ENCODE measurements around the gene ZNF550. TPM values are rescaled to one million over a fixed set of nuclear protein-coding genes. Genes with fewer than 3 reads are reported as not detected.

The ZNF550 gene
- total RNA-seq (2014; rRNA removed) (3.1 and 4.2 TPM in 2 replicates), Bru-seq, nascent RNA (percentile 79 among the genes with signal in this experiment), BruChase-seq, experiment 1, labeled RNA remaining after a 6-hour chase (percentile 72 among the genes with signal in this experiment), BruChase-seq, experiment 2, labeled RNA remaining after a 2-hour chase (percentile 77 among the genes with signal in this experiment)
- long read RNA-seq, full-length matches to known transcripts, result 17 of 35 reads
- long read RNA-seq, partial matches to known transcripts, result 10 of 35 reads
- long read RNA-seq, other reads (novel, unspliced or antisense), result 8 of 35 reads

- no peak for TF ChIP-seq EZH2 (IDR thresholded peaks at IDR 0.05; ENCODE audit: low read length, unreplicated experiment)
- Histone ChIP-seq H3K9me3 (ENCODE audit: low read length) (peaks cover 46% of the 10 kb centered on the region), H3K4me2 (ENCODE audit: low read length) (peak within 1 kb of the TSS; percentile 87), H3K27ac (ENCODE audit: low read length) (peak within 1 kb of the TSS; percentile 60), H3F3A (ENCODE audit: low read length, unreplicated experiment) (no peaks in the 10 kb centered on the region), H3K27me3 (ENCODE audit: low read length) (no peaks in the 10 kb centered on the region), H3K4me1 (ENCODE audit: insufficient read depth, low read length) (peaks cover 9% of the 10 kb centered on the region; the same call in 1 of the 2 replicates), H4K20me1 (ENCODE audit: low read length) (no peaks in the 10 kb centered on the region), H3K4me3 (ENCODE audit: low read length) (peak within 1 kb of the TSS; percentile 96), H3K9ac (ENCODE audit: low read length) (peak within 1 kb of the TSS; percentile 91), H3K79me2 (ENCODE audit: low read length) (peaks cover 21% of the 10 kb centered on the region), H3K36me3 (ENCODE audit: low read depth, low read length) (peaks cover 26% of the 10 kb centered on the region), H3K9me2 (replicated peaks; ENCODE audit: low read length) (no peaks in the 10 kb centered on the region), H2AFZ (ENCODE audit: low read length) (peak within 1 kb of the TSS; percentile 93)
- BruUV-seq (replicated peaks), result TSS peak; percentile 69
- POLR2A ChIA-PET (ENCODE audit: unreplicated experiment), result interaction anchor here (0.5 kb wide), 1 partner anchor 331 kb away, joined by 7 read pairs; no protein-coding TSS in a partner anchor
- intact Hi-C loops (cut with micrococcal nuclease), result loop anchor here (1.0 kb wide), 1 partner anchor 19 kb away; the partner anchor contains the start of gene ZNF416
- CTCF ChIA-PET, result no interaction called here
- peak; percentile 99 for ATAC-seq
- peak; percentile 88 for DNase-seq
Observed at GRCh38 chr19:57559404-57560025, at the start of gene ZNF550. Gene ZNF550, minus strand, starts transcription at chr19:57559863. Its CDS starts 181 bp downstream, at chr19:57559682.

- Histone ChIP-seq H3K9me3 (ENCODE audit: low read length) (peaks cover 49% of the 10 kb centered on the region), H3K27me3 (ENCODE audit: low read length) (no peaks in the 10 kb centered on the region), H3K9ac (ENCODE audit: low read length) (no peak overlapping the region), H2AFZ (ENCODE audit: low read length) (no peak overlapping the region), H3F3A (ENCODE audit: low read length, unreplicated experiment) (no peaks in the 10 kb centered on the region), H3K9me2 (replicated peaks; ENCODE audit: low read length) (no peaks in the 10 kb centered on the region), H4K20me1 (ENCODE audit: low read length) (no peaks in the 10 kb centered on the region), H3K4me2 (ENCODE audit: low read length) (no peak overlapping the region), H3K4me1 (ENCODE audit: insufficient read depth, low read length) (no peaks in the 10 kb centered on the region), H3K4me3 (ENCODE audit: low read length) (no peak overlapping the region; the same call in 1 of the 2 replicates), H3K27ac (ENCODE audit: low read length) (no peak overlapping the region), H3K79me2 (ENCODE audit: low read length) (peaks cover 1% of the 10 kb centered on the region; the same call in 1 of the 2 replicates), H3K36me3 (ENCODE audit: low read depth, low read length) (peaks cover 66% of the 10 kb centered on the region)
- intact Hi-C loops (cut with micrococcal nuclease), result no loop called here
- ATAC-seq (no peak), DNase-seq (no peak)
- CTCF ChIA-PET, result no interaction called here
- TF ChIP-seq EZH2phosphoT487 (IDR thresholded peaks at IDR 0.05; ENCODE audit: borderline replicate concordance, low read length) (no peak), CTCF (conservative IDR thresholded peaks at IDR 0.05; ENCODE audit: low read depth, low read length) (no peak), EZH2 (IDR thresholded peaks at IDR 0.05; ENCODE audit: low read length, unreplicated experiment) (no peak)
- no TSS peak for BruUV-seq (replicated peaks)
- POLR2A ChIA-PET (ENCODE audit: unreplicated experiment), result no interaction called here
Observed at GRCh38 chr19:57606931-57607330, 47.3 kb upstream of the ZNF550 start.

- H3F3A ChIP-seq (ENCODE audit: low read length, unreplicated experiment), result no peaks in the 10 kb centered on the region
- H3K27ac ChIP-seq (ENCODE audit: low read length), result no peak within 1 kb of the TSS
- H3K79me2 ChIP-seq (ENCODE audit: low read length), result peaks cover 19% of the 10 kb centered on the region
- TF ChIP-seq EZH2 (IDR thresholded peaks at IDR 0.05; ENCODE audit: low read length, unreplicated experiment), result no peak
- no peak for TF ChIP-seq EZH2phosphoT487 (IDR thresholded peaks at IDR 0.05; ENCODE audit: borderline replicate concordance, low read length)
- no peak for TF ChIP-seq CTCF (conservative IDR thresholded peaks at IDR 0.05; ENCODE audit: low read depth, low read length)
- peak; percentile 99 for ATAC-seq
- H2AFZ ChIP-seq (ENCODE audit: low read length), result peak within 1 kb of the TSS; percentile 85
- H4K20me1 ChIP-seq (ENCODE audit: low read length), result no peaks in the 10 kb centered on the region
- peak within 1 kb of the TSS; percentile 84 for H3K4me3 ChIP-seq (ENCODE audit: low read length)
- H3K9ac ChIP-seq (ENCODE audit: low read length), result peak within 1 kb of the TSS; percentile 82
- peak; percentile 98 for DNase-seq
- peaks cover 7% of the 10 kb centered on the region; the same call in 1 of the 2 replicates for H3K4me1 ChIP-seq (ENCODE audit: insufficient read depth, low read length)
- peaks cover 36% of the 10 kb centered on the region for H3K36me3 ChIP-seq (ENCODE audit: low read depth, low read length)
- peaks cover 31% of the 10 kb centered on the region for H3K9me3 ChIP-seq (ENCODE audit: low read length)
- H3K27me3 ChIP-seq (ENCODE audit: low read length), result no peaks in the 10 kb centered on the region
- H3K9me2 ChIP-seq (replicated peaks; ENCODE audit: low read length), result no peaks in the 10 kb centered on the region
- peak within 1 kb of the TSS; percentile 84 for H3K4me2 ChIP-seq (ENCODE audit: low read length)
- intact Hi-C loops (cut with micrococcal nuclease), result loop anchor here (1.0 kb wide), 1 partner anchor 21 kb away; no protein-coding TSS in a partner anchor
- ChIA-PET POLR2A (ENCODE audit: unreplicated experiment) (no interaction called here), CTCF (no interaction called here)
- no TSS peak for BruUV-seq (replicated peaks)
Observed at GRCh38 chr19:57599761-57600383, 40.2 kb upstream of the ZNF550 start, which contains the start of gene ZNF530. Gene ZNF530, plus strand, starts transcription at chr19:57599885. Its CDS starts 4,461 bp downstream, at chr19:57604346.
